ENCODE measurements around the gene SORCS3. TPM values are rescaled to one million over a fixed set of nuclear protein-coding genes. Genes with fewer than 3 reads are reported as not detected.

Gene SORCS3
- total RNA-seq, 1 donor from 2014 or later, result 0.25 TPM

GRCh38 chr10:104980368-104980767 is 339.3 kb downstream of the SORCS3 start:
- no peaks in the 10 kb centered on the region for H3K27me3 ChIP-seq
- H3K4me3 ChIP-seq, result no peak overlapping the region
- H3K9me3 ChIP-seq, result no peaks in the 10 kb centered on the region
- no peak overlapping the region for H3K27ac ChIP-seq
- intact Hi-C loops (cut with DNase I), result no loop called here
- TF ChIP-seq POLR2AphosphoS5 (IDR thresholded peaks at IDR 0.05; ENCODE audit: insufficient read depth in 1 of 2, low read depth in 1 of 2) (no peak), CTCF (IDR thresholded peaks at IDR 0.05) (no peak)
- no peak for DNase-seq (ENCODE audit: extremely low spot score in 2 of 2)
- no peaks in the 10 kb centered on the region for H3K36me3 ChIP-seq
- no peaks in the 10 kb centered on the region for H3K4me1 ChIP-seq

- H3K9me3 ChIP-seq, result no peaks in the 10 kb centered on the region
- intact Hi-C loops (cut with DNase I), result no loop called here
- H3K27me3 ChIP-seq, result no peaks in the 10 kb centered on the region
- no peak for TF ChIP-seq POLR2A (IDR thresholded peaks at IDR 0.05)
- no peak for TF ChIP-seq POLR2AphosphoS5 (IDR thresholded peaks at IDR 0.05; ENCODE audit: insufficient read depth in 1 of 2, low read depth in 1 of 2)
- TF ChIP-seq CTCF (IDR thresholded peaks at IDR 0.05), result no peak
- H3K4me3 ChIP-seq, result no peak overlapping the region
- H3K4me1 ChIP-seq, result no peaks in the 10 kb centered on the region
- no peaks in the 10 kb centered on the region for H3K36me3 ChIP-seq
- H3K27ac ChIP-seq, result no peak overlapping the region
- DNase-seq (ENCODE audit: extremely low spot score in 2 of 2), result no peak
These were observed 340.9 kb downstream of the SORCS3 start for GRCh38 chr10:104981995-104982394.

- Histone ChIP-seq H3K27me3 (no peaks in the 10 kb centered on the region), H3K36me3 (no peaks in the 10 kb centered on the region), H3K4me1 (no peaks in the 10 kb centered on the region), H3K27ac (no peak overlapping the region), H3K9me3 (no peaks in the 10 kb centered on the region), H3K4me3 (no peak overlapping the region)
- no peak for DNase-seq (ENCODE audit: extremely low spot score in 2 of 2)
- intact Hi-C loops (cut with DNase I), result no loop called here
- TF ChIP-seq POLR2AphosphoS5 (IDR thresholded peaks at IDR 0.05; ENCODE audit: insufficient read depth in 1 of 2, low read depth in 1 of 2) (no peak), CTCF (IDR thresholded peaks at IDR 0.05) (no peak), POLR2A (IDR thresholded peaks at IDR 0.05) (no peak)
These were observed 347.6 kb downstream of the SORCS3 start for GRCh38 chr10:104988686-104989085.

GRCh38 chr10:104989880-104990279 is 348.8 kb downstream of the SORCS3 start:
- Histone ChIP-seq H3K9me3 (no peaks in the 10 kb centered on the region), H3K36me3 (no peaks in the 10 kb centered on the region), H3K4me3 (no peak overlapping the region), H3K4me1 (no peaks in the 10 kb centered on the region), H3K27ac (no peak overlapping the region), H3K27me3 (no peaks in the 10 kb centered on the region)
- intact Hi-C loops (cut with DNase I), result no loop called here
- DNase-seq (ENCODE audit: extremely low spot score in 2 of 2), result no peak
- no peak for TF ChIP-seq CTCF (IDR thresholded peaks at IDR 0.05)
- TF ChIP-seq POLR2A (IDR thresholded peaks at IDR 0.05), result no peak
- TF ChIP-seq POLR2AphosphoS5 (IDR thresholded peaks at IDR 0.05; ENCODE audit: insufficient read depth in 1 of 2, low read depth in 1 of 2), result no peak

GRCh38 chr10:104993085-104993484 is 352.0 kb downstream of the SORCS3 start:
- intact Hi-C loops (cut with DNase I), result no loop called here
- Histone ChIP-seq H3K27me3 (no peaks in the 10 kb centered on the region), H3K4me3 (no peak overlapping the region), H3K9me3 (no peaks in the 10 kb centered on the region), H3K27ac (no peak overlapping the region), H3K36me3 (no peaks in the 10 kb centered on the region), H3K4me1 (no peaks in the 10 kb centered on the region)
- TF ChIP-seq POLR2AphosphoS5 (IDR thresholded peaks at IDR 0.05; ENCODE audit: insufficient read depth in 1 of 2, low read depth in 1 of 2), result no peak
- no peak for TF ChIP-seq POLR2A (IDR thresholded peaks at IDR 0.05)
- no peak for TF ChIP-seq CTCF (IDR thresholded peaks at IDR 0.05)
- no peak for DNase-seq (ENCODE audit: extremely low spot score in 2 of 2)
